NCI-H187 treated with DMSO at 0.1 percent for 48 hours (cell line): ENCODE results near the gene GPNMB.

Source experiments
- DNase-seq: peaks from one replicate; lab custom pipeline; 2025; lab: John Stamatoyannopoulos, UW

Gene GPNMB

DNA sequence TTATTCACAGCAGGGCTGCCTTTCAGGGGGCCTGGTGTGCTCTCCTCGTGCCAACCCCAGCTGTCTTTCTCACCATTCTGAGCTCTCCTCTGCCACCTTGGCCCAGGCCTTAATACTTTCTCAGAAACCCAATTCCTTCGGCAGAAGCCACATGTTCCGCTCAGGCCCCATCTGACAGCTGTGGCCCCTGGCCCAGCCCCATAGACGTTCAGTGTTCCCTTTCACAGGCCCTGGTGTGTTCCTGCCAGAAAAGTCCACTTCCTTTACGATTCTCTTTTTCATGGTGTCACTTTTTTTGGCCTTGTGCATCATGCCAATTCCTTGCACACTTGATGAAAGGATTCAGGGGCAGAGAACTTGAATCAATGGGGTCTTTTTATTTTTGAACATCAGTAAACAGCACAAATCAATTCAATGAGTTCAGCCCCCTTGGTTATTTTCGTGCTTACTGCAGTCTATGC, 15.9 kb upstream of the GPNMB start:
- no peak for DNase-seq

DNA sequence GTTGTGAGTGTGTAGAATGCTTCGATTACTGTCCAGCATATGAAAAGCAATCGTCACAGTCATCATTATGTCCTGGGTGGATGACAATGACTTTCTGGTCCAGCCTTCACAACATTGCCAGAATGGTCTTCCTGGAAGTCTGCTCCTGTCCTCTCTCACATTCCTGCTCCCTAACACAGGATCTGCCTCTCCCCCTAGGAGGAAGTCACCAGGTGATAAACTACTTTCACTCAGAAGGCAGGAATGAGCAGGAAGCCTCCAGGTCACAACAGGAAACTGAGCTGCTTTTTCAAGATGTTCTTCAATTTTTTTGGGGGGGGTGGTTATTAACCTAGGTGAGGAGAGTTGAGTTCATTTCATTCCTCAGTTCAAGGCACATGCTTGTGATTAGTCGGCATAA, 13.6 kb upstream of the GPNMB start:
- no peak for DNase-seq

DNA sequence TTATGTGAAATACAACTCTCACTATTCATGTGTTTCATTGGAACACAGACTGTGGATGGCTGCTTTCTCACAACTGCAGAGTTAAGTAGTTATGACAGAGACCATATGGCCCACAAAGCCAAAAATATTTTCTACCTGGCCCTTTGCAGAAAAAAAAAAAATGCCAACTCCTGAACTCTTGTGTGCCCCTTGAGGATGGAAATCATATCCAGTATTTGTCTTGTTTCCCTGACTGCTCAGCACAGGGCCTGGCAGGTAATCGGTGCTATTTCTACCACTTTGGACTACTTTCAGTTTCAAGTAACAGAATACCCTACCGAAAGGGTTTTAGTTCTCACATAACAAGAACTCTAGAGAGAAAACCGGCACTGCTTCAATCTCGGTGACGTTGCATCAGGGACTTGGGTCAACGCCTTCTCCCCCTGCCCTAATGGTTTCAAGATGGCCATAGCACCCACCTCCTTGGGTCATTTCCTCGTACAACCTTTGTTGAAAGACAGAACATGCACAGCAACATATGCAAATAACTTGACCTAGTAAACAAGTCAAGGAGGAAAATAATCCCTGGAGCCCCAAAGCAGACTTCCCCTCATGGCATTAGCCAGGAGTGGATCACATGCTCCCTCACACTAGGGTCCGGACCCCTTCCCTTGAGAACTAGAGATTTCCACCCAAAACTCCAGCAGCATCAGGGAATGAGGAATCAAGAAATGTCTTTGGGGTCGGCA, 11.8 kb upstream of the GPNMB start:
- no peak for DNase-seq

DNA sequence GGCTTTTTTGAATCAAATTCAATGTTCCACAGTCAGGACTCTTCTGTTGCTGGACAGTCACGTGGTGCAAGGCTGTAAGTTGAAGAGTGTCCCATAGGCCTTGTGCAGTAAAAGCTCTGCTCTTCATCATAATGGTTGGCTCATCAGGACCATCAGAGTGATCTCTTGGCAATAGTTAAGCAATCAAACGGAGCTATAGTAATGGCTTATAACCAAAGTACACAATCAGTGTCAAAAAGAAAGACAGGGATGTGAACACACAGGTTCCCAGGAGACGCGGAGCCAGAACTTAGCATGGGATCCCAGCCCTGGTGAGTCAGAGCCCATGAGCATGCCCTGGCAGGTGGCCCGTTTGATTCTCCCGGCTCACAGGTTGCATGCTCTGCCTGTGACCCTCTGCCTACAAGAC, 10.8 kb upstream of the GPNMB start:
- DNase-seq, result no peak

DNA sequence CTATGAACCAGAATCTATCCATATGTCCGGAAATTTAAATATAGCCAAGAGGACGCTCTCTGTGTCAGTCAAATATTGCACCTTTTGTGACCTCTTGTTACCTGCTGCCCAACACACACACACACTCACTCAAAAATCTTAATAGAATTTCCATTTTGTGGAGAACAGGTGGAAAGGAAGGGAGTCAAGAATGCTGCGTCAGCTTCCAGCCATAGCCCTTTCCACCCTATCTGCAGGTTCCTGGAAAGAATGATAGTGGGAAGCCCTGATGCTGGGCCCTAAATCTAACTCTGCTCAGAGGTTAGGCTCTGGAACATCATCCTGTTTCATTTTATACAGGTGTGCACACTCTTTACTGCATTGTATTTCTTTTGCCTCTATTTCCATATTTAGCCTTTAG, 9.6 kb upstream of the GPNMB start:
- no peak for DNase-seq

DNA sequence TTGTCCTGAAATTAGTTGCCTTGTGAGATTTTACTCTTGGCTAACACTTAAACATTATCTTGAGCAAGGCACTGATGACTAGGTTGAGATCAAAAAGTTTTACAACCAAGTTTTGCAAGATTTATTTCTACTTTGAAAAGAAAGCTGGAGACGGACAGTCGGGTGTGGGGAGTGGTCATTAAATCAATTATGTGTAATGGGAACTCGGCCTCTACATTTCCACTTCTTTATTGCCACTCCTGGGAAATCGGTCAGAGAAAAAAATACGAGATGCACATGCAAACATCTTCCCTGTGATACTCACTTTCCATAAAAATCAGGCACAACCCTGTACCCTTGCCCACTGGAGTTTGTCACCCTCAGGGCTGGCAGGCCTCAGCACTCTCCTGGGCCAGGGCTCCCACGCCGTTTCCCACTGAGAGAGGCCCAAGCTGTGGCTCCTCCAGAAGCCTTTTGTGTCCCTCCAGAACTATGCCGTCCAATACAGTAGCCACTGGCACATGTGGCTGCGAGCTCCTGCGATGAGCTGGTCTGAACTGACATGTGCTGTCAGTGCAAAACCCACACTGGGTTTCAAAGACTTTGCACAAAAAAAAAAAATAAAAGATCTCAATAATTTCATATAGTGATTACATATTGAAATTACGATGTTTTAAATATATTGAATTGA, 7.5 kb upstream of the GPNMB start:
- DNase-seq, result no peak

DNA sequence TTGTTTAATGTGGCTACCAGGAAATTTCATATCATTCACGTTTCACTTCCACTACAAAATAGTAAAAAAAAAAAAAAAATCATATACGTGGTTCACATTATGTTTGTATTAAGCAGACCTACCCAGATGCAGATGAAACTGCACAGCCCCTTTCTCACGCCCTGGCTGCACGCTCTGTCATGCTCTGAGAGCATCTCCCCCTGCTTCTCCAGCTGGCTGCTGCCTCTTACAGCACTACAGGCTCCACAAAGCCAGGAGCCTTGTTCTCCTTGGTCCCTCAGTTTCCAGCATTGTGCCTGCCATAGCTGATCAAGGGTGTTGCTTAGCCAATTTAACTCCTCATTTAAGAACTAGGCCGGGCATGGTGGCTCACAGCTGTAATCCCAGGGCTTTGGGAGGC, 6.9 kb upstream of the GPNMB start:
- DNase-seq, result no peak

DNA sequence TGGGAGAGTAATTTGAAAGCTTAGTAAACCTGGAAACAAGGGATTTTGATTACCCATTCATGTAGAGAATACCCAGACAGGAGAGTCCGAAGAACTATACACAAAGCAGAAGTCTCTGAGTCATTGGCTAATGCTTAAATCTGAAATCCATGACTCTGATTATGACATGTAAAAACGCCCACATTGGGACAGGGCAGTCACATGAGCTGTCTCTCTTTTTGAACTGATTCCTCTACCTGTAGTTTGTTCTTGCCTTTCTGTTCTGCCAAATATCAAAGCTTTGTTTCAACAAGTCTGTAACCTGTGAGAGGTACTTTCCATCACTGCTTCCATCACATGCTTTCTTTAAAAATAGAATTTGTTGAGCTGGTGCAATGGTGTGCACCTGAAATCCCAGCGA, 4.3 kb upstream of the GPNMB start:
- no peak for DNase-seq

DNA sequence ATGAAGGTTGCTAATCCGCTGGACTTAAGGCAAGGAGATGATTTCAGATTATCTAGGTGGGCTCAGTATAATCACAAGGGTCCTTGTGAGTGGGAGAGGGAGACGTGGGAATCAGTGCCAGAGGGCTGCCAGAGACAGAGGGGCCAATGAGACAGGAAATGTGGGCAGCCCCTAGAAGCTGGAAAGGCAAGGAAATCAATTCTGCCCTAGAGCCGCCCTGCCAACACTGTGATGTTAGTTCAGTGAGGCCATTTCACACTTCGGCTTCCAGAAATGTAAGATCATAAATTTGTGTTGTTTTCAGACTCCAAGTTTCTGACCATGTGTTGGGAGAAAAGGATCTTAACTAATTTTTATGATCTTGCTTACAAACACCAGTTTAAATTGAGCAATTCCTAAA, 3.6 kb upstream of the GPNMB start:
- DNase-seq, result no peak

DNA sequence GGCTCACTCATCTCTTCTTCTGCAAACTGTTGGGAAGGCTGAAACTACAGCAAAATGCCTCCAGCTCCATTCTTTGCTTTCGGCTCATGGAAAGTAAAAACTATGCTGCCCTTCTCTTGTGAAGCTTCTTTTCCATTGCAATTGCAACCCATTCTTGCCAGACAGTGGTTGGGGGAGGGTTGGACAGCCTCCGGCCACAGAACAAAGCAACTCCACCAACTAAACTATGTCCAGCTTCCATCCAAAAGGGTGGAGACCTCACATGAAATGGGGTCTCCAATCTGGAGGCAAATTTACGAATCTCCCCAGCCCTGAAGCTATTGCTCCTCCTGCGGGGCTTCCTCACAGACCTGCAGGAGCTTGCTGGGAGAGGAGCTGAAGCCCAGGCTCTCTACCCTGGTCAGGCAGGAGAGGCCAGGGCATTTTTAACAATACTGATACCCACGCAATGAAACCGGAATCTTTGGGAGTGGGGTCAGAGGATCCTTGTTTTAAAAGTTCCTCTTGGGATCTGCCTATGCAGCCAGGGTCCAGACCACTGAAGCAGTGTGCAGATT, 549 bp downstream of the GPNMB start:
- no peak for DNase-seq

DNA sequence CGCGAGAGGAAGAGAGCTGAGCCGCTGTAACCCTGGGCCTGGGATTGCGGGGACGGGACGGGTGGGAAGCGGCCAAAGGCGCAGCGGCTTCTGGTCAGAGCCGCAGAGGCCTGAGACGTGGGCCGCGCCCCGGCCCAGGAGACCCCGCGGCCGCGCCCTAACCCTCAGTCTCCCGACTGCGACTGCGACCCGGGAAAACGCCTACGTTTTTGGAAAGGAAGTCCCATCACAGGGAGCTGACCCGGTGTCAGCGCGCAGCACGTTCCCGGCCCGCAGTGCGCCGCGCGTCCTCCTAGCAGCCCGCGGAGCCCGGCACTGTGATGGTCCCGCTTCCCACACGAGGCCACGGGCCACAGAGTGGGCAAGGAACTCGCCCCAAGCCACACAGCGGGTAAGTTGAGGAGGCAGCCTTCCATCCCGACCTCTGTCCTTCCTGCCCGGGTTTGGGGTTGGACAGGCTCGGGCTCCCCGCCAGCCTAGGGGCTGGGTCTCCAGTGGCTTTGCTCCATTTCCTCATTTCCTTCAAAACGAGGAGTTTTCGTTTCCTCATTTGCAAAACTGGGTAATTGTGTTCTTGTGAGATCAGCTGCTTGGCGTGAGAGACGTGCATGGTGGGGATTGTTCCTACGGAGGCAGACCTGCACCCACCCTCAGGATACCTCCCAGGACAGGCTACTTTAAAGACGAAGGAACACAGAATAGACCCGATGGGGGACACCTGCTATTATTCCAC, 1.2 kb downstream of the GPNMB start:
- DNase-seq, result no peak

DNA sequence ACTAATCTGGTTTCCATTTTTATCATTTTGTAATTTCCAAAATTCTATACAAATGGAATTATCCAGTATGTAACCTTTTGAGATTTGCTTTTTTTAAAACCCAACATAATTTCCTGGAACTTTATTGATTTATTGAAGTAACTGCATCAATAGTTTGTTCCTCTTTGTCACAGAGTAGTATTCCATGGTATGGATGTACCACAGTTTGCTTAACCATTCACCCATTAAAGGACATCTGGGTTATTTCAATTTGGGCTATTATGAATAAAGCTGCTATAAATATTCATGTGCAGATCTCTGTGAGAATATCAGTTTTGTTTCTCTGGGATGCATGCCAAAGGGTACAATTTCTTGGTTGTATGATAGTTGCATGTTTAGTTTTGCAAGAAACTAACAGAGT, 2.9 kb downstream of the GPNMB start:
- DNase-seq, result no peak

DNA sequence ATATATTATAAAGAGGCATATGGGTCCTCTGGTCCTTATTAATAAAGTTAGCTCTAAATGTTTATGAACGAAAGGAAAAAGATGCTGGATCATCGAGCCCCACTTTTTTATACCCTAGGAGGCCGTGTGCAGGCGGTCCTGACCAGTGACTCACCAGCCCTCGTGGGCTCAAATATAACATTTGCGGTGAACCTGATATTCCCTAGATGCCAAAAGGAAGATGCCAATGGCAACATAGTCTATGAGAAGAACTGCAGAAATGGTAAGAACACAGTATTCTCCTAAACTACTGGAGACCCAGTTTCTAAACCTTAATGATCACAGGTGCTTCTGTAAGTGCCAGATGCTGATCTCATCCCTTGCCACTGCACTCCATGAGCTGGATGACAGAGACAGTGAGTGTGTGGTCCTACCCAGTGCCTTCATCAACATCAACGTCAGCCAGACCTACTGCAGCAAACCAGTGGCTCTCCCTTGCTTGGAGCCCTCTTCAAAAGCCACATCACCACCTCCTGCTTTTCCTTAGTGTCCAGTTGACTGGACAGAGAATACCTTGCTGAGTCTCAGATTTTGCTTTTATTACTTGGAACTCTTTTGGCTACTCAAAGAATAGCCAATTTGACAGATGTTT, 7.6 kb downstream of the GPNMB start:
- no peak for DNase-seq

DNA sequence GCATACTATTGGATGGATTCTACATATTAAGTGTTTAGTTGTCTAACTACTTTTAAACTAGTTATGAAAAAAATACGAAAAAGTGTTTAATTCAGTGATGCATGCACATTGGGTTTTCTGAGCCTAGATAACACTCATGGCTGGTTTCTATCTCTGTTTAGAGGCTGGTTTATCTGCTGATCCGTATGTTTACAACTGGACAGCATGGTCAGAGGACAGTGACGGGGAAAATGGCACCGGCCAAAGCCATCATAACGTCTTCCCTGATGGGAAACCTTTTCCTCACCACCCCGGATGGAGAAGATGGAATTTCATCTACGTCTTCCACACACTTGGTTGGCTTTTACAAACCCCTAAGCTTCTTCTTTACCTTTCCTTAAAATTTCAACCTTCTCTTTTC, 10.2 kb downstream of the GPNMB start:
- DNase-seq, result no peak

DNA sequence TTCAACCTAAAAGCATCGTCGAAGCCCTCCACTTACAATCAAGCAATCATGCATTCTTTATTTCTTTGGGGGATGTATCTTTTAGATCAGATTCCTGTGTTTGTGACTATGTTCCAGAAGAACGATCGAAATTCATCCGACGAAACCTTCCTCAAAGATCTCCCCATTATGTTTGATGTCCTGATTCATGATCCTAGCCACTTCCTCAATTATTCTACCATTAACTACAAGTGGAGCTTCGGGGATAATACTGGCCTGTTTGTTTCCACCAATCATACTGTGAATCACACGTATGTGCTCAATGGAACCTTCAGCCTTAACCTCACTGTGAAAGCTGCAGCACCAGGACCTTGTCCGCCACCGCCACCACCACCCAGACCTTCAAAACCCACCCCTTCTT, 13.8 kb downstream of the GPNMB start:
- no peak for DNase-seq

DNA sequence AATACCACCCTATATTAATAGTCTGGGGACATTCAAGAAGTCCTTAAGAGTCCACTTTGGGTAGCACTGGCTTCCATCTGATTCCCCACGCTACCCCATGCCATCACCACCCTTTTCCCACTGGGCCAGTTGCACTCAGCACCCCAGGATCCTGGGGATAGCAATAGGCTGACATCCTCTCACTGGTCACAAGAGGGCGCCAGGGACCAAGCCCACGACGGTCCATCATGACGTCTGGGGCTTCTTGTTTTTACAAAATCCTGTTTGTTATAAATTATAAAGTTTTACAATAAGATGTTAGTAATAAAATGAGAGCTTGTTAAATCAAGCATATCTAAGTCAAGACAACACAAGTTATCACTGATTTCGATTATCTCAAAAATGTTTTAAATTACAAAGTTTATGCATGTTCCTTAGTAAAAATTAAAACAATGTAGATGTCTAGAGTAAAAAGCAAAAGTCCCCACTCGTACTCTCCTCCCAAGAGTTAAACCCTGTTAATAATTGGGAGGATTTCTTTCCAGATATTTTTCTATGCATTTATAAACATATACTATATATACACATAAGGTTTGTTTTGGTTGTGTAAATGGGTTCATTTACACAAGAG, 15.4 kb downstream of the GPNMB start:
- DNase-seq, result no peak

DNA sequence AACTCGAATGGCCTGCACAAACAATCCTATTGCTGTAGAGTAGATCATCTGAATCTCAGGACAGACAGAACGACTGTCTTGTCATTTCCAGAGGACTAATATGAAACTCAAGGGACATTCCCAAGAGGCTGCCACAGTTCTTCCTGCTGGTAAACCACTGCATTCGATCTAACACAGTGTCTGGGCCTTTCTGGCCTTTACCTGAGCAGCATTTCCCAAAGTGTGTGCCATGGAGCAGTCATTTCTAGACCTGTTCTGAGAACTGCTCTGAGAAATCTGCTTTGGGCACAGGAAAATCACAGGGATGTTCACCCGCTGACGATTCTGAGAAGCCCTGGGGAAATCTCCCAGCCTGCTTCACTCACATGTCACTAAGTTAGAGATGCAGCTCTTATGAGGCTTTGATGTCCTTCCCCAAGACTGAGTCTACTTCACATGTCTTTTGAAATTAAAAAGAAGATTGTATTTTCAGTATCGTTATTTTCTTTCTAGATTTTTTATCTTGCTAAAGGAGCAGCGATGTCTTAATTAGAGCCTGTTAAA, 18.4 kb downstream of the GPNMB start:
- DNase-seq, result no peak

DNA sequence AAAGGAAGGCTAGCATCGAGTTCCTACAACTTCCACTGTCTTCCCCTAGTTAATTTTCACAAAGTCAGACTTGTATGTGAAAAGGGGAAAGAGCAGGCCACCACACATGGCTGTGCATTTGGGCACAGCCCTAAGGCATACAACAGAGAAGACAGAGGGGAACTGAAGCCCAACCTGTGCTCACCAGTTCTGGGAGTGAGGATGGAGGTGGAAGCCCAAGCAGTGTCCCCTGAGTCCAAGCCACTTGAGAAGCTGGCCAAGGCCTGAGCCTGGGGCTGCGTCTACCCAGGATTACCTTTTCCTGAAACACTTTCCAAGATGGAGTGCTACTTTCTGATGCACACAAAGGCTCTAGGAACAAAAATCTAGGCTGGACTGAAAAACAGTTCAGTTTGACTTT, 20.3 kb downstream of the GPNMB start:
- DNase-seq, result no peak

DNA sequence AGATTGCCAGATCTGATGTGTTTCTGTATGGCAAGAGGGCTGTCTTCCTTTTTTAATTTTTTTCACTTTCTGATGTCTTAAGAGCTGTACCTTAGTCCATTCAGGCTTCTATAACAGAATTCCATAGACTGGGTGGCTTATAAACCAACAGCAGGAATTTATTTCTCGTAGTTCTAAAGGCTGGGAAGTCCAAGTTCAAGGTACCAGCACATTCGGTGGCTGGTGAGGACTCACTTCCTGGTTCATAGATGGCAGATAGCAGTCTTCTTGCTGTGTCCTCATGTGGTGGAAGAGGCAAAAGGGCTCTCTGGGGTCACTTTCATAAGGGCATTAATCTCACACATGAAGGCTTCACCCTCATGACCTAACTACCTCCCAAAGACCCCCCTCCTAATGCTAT, 20.8 kb downstream of the GPNMB start:
- no peak for DNase-seq

DNA sequence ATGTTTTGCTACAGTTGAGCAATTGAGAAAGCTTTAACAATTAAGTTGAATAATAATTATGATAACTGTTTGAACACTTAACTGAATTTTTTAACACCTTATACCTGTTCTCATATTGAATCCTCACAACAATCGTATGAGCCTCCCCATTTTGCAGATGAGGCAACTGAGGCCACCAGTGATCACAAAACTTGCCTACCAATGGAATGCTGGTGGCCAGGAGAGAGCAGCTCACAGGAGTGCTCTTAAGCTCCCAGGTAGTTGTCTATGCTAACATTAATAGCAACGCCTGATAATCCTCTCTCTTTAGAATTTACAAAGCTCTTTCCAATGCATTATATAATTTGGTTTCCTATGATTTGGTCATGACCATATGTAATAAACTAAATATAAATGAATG, 21.6 kb downstream of the GPNMB start:
- DNase-seq, result no peak

DNA sequence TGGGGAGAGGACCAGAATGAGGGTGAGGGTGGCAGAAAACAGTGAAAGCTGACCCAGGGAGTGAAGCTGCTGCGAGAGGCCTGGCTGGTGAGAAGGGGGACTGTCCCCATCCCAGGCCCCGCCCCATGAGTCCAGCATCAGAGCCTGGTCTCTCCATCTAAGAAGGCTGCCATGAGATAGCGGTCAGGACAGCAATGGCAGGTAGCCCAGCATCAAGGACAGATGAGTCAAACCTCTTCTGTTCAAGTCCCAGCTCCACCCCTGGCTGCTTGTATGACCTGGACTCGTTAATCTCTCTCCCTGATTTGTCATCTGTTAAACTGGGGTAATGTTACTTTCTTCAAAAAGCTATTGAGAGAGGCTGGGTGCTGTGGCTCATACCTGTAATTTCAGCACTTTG, 22.2 kb downstream of the GPNMB start:
- no peak for DNase-seq

DNA sequence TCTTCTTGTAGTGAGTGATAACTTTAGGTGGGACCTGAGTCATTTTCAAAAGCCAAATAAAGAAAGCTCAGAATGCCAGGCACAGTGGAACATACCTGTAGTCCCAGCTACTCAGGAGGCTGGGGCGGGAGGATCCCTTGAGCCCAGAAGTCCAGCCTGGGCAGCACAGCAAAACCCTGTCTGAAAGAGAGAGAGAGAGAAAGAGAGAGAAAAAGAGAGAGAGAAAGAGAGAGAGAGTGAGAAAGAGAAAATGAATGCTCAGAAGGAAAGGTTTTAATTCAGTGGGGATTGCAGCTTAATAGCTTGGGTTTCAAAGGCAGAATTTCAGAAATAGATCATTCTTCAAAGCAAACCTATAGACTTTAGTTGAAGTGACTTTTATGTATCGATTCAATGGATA, 25.7 kb downstream of the GPNMB start:
- no peak for DNase-seq
